Measurements from ENCODE around the gene DPEP3.

DNA sequence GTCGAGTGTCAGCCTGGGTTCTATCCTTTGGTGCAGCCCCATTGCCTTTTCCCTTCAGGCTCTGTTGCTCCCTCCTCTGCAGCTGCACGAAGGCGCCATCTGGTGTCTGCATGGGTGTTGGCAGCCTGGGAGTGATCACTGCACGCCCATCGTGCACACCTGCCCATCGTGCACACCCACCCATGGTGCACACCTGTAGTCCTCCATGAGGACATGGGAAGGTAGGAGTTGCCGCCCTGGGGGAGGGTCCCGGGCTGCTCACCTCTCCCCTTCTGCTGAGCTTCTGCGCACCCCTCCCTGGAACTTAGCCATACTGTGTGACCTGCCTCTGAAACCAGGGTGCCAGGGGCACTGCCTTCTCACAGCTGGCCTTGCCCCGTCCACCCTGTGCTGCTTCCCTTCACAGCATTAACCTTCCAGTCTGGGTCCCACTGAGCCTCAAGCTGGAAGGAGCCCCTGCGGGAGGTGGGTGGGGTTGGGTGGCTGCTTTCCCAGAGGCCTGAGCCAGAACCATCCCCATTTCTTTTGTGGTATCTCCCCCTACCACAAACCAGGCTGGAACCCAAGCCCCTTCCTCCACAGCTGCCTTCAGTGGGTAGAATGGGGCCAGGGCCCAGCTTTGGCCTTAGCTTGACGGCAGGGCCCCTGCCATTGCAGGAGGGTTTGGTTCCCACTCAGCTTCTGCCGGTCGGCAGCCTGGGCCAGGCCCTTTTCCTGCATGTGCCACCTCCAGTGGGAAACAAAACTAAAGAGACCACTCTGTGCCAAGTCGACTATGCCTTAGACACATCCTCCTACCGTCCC is 51.5 kb downstream of the DPEP3 start:
- TF ChIP-seq, protein P1, sequence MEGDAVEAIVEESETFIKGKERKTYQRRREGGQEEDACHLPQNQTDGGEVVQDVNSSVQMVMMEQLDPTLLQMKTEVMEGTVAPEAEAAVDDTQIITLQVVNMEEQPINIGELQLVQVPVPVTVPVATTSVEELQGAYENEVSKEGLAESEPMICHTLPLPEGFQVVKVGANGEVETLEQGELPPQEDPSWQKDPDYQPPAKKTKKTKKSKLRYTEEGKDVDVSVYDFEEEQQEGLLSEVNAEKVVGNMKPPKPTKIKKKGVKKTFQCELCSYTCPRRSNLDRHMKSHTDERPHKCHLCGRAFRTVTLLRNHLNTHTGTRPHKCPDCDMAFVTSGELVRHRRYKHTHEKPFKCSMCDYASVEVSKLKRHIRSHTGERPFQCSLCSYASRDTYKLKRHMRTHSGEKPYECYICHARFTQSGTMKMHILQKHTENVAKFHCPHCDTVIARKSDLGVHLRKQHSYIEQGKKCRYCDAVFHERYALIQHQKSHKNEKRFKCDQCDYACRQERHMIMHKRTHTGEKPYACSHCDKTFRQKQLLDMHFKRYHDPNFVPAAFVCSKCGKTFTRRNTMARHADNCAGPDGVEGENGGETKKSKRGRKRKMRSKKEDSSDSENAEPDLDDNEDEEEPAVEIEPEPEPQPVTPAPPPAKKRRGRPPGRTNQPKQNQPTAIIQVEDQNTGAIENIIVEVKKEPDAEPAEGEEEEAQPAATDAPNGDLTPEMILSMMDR (IDR thresholded peaks at IDR 0.05) = peak; percentile 74 to 89 (median 83)
- TF ChIP-seq POLR2A (IDR thresholded peaks at IDR 0.05; ENCODE audit: low read depth) (no peak), POLR2AphosphoS5 (IDR thresholded peaks at IDR 0.05) (peak; percentile 6 to 35)

All from esophagus muscularis mucosa (tissue), 3 donors.